ENCODE data around the gene HPSE2.

The HPSE2 gene

GRCh38 chr10:98410135-98410743, 825.4 kb downstream of the HPSE2 start:
- FAIRE-seq (no peak), DNase-seq (ENCODE audit: insufficient read length, low spot score) (no peak)
- no peak for TF ChIP-seq POLR2A (IDR thresholded peaks at IDR 0.05; ENCODE audit: low read depth, low read length)

GRCh38 chr10:98408799-98409198, 826.9 kb downstream of the HPSE2 start:
- DNase-seq (ENCODE audit: insufficient read length, low spot score) (no peak), FAIRE-seq (no peak)
- TF ChIP-seq POLR2A (IDR thresholded peaks at IDR 0.05; ENCODE audit: low read depth, low read length), result no peak

- TF ChIP-seq POLR2A (IDR thresholded peaks at IDR 0.05; ENCODE audit: low read depth, low read length), result no peak
- no peak for DNase-seq (ENCODE audit: insufficient read length, low spot score)
- FAIRE-seq, result no peak
These were observed 827.9 kb downstream of the HPSE2 start for GRCh38 chr10:98407744-98408241.

Measured in H54 (cell line).